Islet of Langerhans (tissue), 1 donor: ENCODE data around the gene CORO6.

Experiments used
- FAIRE-seq: peaks from one replicate; lab custom pipeline; 2011; peaks lifted over from hg19 to GRCh38; lab: Jason Lieb, UNC

CORO6 gene

GRCh38 chr17:29630630-29631193 is 8.0 kb upstream of the CORO6 start:
- no peak for FAIRE-seq

GRCh38 chr17:29629839-29630238 is 7.1 kb upstream of the CORO6 start:
- FAIRE-seq, result no peak

DNA sequence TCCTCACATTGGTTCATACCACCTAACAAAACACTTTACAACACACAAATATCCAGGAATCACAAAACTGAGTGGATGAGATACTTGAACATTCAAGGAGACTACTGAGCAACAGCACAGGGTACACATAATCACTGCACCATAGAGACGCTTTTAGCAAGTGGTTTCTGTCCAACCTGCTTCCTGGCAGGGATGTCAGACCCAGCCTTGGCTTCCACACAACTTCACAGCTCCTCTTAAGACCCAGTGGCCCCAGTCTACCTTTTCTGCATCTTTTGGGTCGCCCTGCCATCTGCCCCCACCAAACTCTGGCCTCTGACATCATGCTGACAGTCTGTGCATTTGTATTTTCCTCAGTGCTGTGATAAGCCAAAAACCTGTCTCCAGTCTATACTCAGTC is 5.9 kb upstream of the CORO6 start:
- FAIRE-seq, result no peak

GRCh38 chr17:29627951-29628350 is 5.2 kb upstream of the CORO6 start:
- FAIRE-seq, result no peak

DNA sequence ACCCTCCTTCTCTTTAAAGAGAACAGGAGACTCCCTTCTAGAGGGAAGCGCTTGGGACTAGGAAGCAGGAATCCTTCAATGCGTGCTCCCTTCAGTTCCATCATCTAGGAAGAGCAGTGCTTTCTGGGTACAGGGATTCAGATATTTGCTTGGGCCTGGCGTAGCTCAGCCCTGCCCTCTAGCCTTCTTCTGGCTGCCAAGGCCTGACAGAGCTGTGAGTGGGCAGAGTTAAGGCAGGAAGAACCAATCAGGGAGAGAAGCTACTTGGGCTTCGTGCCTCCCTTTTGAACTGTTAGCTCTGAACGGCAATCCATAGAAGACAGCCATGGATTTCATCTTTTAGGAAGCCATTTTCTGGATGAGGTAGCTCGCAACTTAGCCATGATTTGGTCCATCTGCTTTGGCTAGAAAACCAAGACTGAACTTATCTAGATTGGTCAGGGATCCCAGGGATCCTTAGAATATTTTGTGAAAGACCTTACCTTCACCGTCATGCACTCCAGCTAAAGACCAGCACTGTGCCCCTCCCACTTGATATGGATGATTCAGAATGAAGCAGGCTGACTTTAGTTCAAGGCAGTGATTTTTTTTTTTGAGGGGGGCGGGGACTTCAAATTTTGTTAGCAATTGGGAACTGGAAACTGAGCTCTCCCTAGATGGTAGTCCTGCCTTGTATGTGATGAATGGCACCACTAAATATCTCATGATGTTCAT is 2.5 kb upstream of the CORO6 start:
- FAIRE-seq, result no peak

DNA sequence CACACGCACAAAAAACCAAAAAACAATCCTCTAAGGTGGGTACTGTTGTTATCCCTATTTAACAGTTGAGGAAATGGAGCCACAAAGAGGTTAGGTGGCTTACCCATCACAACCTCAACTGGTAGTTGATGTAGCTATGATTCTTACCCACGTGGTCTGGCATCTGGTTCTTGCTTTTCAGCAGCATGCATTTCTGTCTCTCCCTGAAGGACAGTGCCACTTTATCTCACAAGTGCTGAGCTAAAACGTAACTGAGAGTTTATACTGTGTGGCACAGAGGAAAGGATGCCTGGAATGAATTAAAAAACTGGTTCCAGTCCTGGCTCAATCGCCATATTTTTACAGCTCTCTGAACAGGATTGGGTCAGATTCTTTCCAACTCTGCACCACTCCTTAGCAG is 1.9 kb upstream of the CORO6 start:
- no peak for FAIRE-seq

- no peak for FAIRE-seq
Measured at GRCh38 chr17:29623283-29623647, 553 bp upstream of the CORO6 start.

DNA sequence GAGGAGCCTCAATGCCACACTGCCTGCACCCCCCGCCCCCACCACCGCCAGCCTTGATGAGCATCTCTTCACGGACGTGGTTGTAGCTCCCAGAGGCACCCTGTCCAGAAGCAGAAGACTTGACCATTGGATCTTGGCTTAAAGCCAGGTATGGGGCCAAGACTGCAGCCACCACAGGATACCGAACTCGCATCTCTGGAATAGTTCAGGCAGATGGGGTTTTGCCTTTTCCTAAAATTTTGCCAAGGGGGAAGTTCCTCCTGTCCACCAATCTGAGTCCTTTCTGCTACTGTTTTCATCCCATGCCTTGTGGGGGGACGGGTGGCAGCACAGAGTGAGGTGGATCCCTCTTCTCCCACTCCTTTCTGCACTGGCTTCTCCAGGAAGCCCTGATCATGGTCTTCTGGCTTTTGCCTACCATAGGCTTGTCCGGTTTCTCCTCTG is 939 bp downstream of the CORO6 start:
- FAIRE-seq, result no peak

DNA sequence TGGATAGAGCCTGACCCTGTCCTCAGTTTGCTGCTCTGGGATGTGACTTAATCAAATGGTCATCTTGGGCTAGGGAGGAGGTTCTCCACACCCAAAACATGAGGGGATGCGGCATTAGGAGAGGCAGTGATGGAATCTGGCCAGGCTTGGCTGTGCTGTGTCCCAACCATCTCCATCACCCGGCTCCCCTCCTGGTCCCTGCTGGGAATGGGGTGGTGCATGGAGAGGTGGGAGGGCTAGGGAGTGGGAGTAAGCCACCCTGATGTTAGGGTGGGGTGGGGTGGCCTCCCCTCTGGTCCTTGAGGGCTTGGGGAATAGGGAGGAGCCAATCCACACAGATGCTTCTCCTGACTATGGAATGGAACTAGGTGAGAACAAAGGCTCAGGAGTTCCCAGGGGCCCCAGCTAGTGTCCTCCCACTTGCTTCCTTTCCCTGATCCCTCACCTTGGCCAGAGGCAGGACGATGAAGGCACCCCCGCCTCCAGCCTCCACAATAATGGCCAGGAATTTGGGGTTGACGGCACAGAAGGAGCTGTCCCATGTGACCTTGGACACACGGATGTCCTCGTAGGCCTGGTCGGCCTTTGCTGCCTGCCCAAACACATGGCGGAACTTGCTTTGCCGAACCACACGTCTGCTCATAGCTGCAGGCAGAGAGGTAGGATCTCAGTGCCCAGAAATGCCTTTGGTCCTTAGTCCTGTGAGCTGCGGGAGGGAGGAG is 1.8 kb downstream of the CORO6 start:
- no peak for FAIRE-seq

GRCh38 chr17:29620271-29620670 is 2.4 kb downstream of the CORO6 start:
- FAIRE-seq, result no peak

DNA sequence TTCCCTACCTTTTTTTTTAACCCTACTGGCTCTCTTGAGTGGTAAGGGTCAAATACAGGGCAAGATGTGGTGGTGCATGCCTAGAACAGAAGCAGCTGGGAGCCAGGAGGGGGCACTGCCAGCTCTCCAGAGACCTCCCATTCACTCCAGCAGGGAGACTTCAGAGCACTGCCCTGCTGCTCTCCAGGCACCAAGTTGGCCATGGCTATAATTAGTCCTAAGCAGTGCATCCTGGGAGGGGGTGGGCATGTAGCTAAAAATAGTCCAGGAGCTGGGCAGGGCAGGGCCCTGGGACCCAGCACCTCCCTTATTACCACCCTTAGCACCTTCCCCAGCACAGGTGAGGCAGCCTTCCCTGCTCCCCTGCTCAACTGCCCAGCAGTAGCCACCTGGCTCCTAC is 3.5 kb downstream of the CORO6 start:
- no peak for FAIRE-seq

DNA sequence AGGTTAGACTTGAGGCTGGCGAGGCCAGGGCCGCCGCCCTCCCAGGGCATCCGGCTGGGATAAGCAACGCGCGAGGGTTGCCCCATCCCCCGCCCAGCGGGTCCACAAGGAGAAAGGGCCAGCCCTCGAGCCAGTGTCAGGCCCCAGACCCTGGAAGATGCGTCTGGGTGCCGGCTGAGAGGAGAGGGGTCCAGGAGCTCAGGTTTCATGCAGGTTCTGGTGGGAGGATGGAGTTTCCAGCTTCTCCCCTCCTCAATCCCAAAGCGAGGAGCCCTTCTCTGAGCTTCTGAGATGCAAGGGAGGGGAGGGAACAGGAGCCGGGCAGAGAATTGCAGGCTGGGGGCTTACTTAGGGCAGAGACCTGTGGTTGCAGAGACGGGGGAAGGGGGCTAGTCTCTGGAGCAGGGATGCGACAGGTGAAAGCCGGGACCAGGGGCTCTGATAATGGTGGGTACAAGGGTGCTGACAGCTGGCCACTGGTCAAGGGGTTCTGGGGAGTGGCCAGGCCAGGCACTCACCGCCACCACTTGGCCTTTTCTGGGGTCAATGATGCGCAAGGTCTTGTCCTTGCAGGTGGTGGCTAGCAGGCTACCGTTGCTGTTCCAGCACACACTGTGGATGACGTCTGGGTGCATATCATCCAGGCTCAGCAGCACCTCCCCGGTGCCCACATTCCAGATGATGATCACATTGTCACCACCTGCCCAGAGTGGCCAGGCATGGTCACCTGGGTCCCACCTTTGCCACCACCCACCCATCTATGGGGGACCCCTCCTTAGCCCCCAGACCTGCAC is 4.2 kb downstream of the CORO6 start:
- FAIRE-seq, result no peak

- FAIRE-seq, result no peak
Measured at GRCh38 chr17:29617481-29618271, 5.0 kb downstream of the CORO6 start.

DNA sequence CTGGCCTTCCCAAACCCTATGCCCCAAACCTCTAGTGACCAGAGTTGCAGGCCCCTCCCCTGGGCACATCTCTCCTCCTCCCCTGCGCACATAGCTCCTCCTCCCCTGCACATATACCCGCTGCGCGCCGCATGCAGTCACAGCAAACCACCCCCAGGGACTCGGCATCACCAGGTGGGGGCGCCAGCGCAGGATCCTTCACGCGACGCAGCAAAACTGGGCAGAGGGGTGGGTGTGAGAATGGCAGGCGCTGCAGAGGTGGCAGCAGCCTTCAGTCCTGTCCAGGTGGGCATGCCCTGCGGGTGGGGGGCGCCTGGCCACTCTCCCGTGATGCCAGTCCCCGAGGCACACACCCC is 5.6 kb downstream of the CORO6 start:
- no peak for FAIRE-seq

DNA sequence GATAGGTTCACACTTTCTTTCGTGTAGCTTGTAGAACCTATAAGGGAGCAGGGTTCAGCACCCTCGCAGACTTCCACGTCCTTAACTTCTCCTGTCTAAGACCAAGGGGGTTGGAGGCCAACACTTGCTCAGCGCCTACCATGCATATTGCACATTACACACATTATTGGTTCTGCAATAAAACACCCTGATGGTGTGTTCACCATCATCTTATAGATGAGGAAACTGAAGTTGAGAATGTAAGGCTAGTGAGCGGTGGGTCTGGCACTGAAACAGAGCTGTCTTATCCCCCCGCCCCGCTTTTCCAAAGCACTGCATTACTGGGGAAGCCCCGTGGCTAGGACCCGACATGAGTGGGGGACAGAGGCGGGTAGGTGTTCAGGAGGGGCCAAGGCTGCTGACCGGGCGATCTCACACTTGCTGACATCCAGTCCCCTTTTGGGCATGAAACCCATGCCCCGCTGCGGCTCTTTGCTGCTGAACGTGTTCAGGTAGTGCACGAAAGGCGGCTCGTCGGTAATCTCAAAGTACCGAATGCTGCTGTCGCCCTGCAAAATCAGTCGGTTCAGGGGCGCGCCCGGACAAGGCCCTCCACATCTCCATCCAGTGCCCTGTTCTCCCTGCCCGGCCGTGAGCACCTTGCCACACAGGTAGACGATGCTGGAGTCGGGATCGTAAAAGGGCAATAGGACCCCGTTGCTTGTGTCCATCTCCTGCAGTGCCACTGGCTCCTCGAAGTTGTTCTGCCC is 6.2 kb downstream of the CORO6 start:
- no peak for FAIRE-seq

DNA sequence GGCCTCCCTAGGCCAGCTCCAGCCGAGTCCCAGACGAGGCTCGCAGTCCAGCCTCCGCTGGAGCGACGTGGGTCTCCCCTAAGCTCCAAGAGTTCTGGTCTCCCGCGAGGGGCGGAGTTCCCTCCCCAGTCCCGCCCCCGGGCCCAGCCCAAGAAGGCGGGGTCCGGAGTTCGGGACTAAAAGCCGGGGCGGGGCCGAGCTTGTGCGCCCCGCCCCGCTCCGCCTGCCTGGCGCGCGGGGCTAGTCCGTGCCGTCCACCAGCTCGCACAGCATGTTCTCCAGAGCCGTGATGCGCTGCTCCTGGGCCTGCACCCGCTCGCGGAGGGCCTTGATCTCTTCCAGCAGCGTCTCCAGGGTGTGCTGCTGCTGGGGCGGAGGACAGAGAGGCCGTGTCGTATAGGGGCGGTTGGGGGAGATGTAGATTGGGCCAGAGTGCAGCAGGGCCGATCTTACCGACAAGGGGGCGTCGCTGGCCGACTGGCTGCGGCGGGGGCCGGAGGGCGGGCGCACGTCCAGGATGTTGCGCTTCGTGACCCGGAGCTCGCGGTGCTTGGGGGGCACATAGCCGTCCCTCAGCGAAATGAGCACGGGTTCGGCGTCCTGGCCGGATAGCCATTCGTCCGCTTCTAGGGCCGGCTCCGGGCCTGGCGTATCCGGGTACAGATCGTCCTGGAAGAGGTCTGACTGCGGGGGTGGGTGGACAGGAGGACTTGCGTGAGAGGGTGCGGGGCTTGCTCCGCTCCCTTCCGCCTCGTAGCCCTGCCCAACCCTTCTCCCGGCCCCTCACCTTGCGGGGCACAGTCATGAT is 7.0 kb downstream of the CORO6 start:
- FAIRE-seq, result no peak

DNA sequence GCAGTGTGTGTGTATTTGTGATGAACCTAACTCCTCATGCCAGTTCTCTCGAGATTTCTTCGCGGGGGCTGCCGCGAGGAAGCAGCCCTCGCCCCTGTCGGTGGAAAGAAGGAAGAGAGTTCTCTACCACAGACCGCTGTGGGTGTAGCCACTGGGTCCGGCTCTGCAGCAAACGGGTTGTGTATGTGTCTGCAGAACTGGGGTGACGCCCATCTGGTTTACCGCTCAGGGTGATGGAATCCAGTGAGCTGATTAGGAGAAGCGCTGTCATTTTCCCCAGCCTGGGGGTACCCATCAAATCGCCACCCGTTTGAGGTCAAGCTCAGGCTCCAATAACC is 7.7 kb downstream of the CORO6 start:
- no peak for FAIRE-seq

GRCh38 chr17:29614349-29615047 is 8.2 kb downstream of the CORO6 start:
- FAIRE-seq, result no peak

DNA sequence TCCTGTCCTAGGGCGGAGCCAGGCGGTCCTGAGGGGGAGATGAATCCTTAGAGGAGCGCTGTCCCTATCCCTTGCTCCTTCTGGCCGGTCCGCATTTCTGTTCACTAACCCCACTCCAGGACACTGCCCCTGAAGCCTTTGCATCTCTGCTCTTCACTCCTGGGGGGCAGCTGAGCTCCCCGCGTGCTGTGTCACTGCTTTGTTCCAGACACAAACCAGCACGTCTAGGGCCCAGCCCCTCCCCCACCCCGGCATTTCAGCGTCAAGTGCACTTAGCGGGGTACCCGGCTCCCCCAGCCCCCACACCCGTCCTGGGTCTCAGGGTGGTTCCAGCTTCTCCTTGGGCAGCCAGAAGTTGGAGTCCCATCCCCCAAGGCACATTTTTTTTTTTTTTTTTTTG is 8.9 kb downstream of the CORO6 start:
- FAIRE-seq, result no peak

- FAIRE-seq, result no peak
Measured at GRCh38 chr17:29613352-29613837, 9.3 kb downstream of the CORO6 start.
